PC-3 (cell line): ENCODE measurements around the gene FZR1. TPM values are rescaled to one million over a fixed set of nuclear protein-coding genes. Genes with fewer than 3 reads are reported as not detected.
A peak's percentile ranks its signal among the peaks of the same experiment; 100 is the strongest.
"Not testable (repeated sequence)": the region's sequence is repeated elsewhere in the genome, so short reads cannot be mapped to it uniquely, and the experiment has no call there.

ENCODE experiments used
- ATAC-seq: fragments of 200-7000 bp; cut with Tn5 transposase; 2 replicates; pipeline ENCODE4 v1.9.1; 2020; ENCODE audit warnings: mild to moderate bottlenecking, moderate library complexity
- BruUV-seq: library from RNA; stranded (reverse); fragments of 400-500 nt; replicated peaks from 2 replicates; lab custom pipeline; 2021; lab: Mats Ljungman, UMichigan
- CTCF ChIA-PET: fragments of 300-600 bp; sonication (Branson Sonifier 250); formaldehyde crosslinking; loops from one replicate; lab custom pipeline; 2022; ENCODE audit warnings: antibody characterized with exemption; lab: Charles Lee
- POLR2A ChIA-PET: fragments of 300-600 bp; sonication (Branson Sonifier 250); formaldehyde crosslinking; loops from one replicate; lab custom pipeline; 2022; ENCODE audit warnings: antibody characterized with exemption; ENCODE audit not compliant: unreplicated experiment; lab: Charles Lee
- DNase-seq: peaks from one replicate; pipeline ENCODE4 v3.0.0-alpha.2; 2015
- H2AFZ ChIP-seq: fragments of 300-600 bp; sonication (generic); 2 replicates; pipeline ENCODE4 v1.6.0; 2016; ENCODE audit warnings: antibody characterized with exemption, low read length
- H3F3A ChIP-seq: fragments of 300-600 bp; sonication (generic); one replicate; pipeline ENCODE4 v1.6.0; 2017; ENCODE audit warnings: antibody characterized with exemption, low read length, control low read depth, mild to moderate bottlenecking; ENCODE audit not compliant: unreplicated experiment
- H3K27ac ChIP-seq: fragments of 300-600 bp; sonication (generic); 2 replicates; pipeline ENCODE4 v1.5.1; 2016; ENCODE audit warnings: mild to moderate bottlenecking, low read length
- H3K27me3 ChIP-seq: fragments of 300-600 bp; sonication (generic); 2 replicates; pipeline ENCODE4 v1.6.1; 2016; ENCODE audit warnings: low read length, mixed read lengths
- H3K36me3 ChIP-seq: fragments of 300-600 bp; sonication (generic); 2 replicates; pipeline ENCODE4 v1.6.1; 2016; ENCODE audit warnings: low read depth, mixed run types, low read length, mixed read lengths
- H3K4me1 ChIP-seq: fragments of 300-600 bp; sonication (generic); 2 replicates; pipeline ENCODE4 v1.5.1; 2016; ENCODE audit warnings: low read length; ENCODE audit not compliant: insufficient read depth
- H3K4me2 ChIP-seq: fragments of 300-600 bp; sonication (generic); 2 replicates; pipeline ENCODE4 v1.6.0; 2016; ENCODE audit warnings: low read length
- H3K4me3 ChIP-seq: fragments of 300-600 bp; sonication (generic); 2 replicates; pipeline ENCODE4 v1.5.1; 2016; ENCODE audit warnings: mild to moderate bottlenecking, low read length, mixed read lengths
- H3K79me2 ChIP-seq: fragments of 300-600 bp; sonication (generic); 2 replicates; pipeline ENCODE4 v1.6.1; 2017; ENCODE audit warnings: low read length, mixed read lengths
- H3K9ac ChIP-seq: fragments of 300-600 bp; sonication (generic); 2 replicates; pipeline ENCODE4 v1.6.0; 2016; ENCODE audit warnings: mild to moderate bottlenecking, low read length
- H3K9me2 ChIP-seq: fragments of 300-600 bp; sonication (generic); replicated peaks from 2 replicates; pipeline ENCODE4 v1.6.1; 2016; ENCODE audit warnings: mixed run types, low read length, mixed read lengths
- H3K9me3 ChIP-seq: fragments of 300-600 bp; sonication (generic); 2 replicates; pipeline ENCODE4 v1.6.1; 2016; ENCODE audit warnings: low read length, mixed read lengths
- H4K20me1 ChIP-seq: fragments of 300-600 bp; sonication (generic); 2 replicates; pipeline ENCODE4 v1.6.1; 2016; ENCODE audit warnings: low read length, mixed read lengths
- EZH2 ChIP-seq: fragments of 300-600 bp; sonication (generic); IDR thresholded peaks from one replicate; pipeline ENCODE4 v1.6.1; 2017; ENCODE audit warnings: antibody characterized with exemption, mild to moderate bottlenecking, low read length; ENCODE audit not compliant: unreplicated experiment
- EZH2phosphoT487 ChIP-seq: fragments of 300-600 bp; sonication (generic); IDR thresholded peaks from 2 replicates; pipeline ENCODE4 v1.6.1; 2018; ENCODE audit warnings: mild to moderate bottlenecking, antibody characterized with exemption, low read length, borderline replicate concordance
- intact Hi-C: fragments of 100-400 bp; cut with micrococcal nuclease; formaldehyde crosslinking; loops from 2 replicates; pipeline ENCODE4 v1.9.0; 2023
- total RNA-seq: library from RNA; depleted of rRNA; stranded (reverse); fragments of >200 nt; gene quantifications from 2 replicates; pipeline ENCODE4 v1.2.3, GENCODE V29; 2014
- TF ChIP-seq, protein P1 (sequence below): fragments of 300-600 bp; sonication (generic); conservative IDR thresholded peaks from 2 replicates; pipeline ENCODE4 v1.5.1; 2017; ENCODE audit warnings: antibody characterized with exemption, low read depth, mild to moderate bottlenecking, low read length

Gene FZR1
- total RNA-seq, 1 experiment from 2014 or later = 53.6 TPM

DNA sequence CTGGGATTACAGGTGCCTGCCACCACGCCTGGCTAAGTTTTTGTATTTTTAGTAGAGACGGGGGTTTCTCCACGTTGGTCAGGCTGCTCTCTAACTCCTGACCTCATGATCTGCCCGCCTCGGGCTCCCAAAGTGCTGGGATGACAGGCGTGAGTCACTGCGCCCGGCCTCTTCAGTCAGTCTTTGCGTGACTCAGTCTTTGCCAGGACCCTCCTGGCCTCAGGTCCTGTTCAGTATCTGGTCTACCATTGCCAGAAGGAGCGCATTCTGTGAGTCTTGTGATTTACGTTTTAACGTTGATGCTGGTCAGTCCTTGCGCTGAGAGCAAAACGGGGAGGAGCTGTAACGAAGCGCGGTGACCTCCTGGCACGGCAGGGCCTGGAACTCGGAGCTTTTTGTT lies 59.0 kb downstream of the FZR1 start:
- Histone ChIP-seq H3K79me2 (no peaks in the 10 kb centered on the region), H3K27ac (peak overlapping the region; percentile 58), H3K4me2 (no peak overlapping the region), H3K36me3 (no peaks in the 10 kb centered on the region), H4K20me1 (no peaks in the 10 kb centered on the region), H3K9me2 (no peaks in the 10 kb centered on the region), H3K4me1 (peaks cover 12% of the 10 kb centered on the region), H3K9me3 (no peaks in the 10 kb centered on the region), H3K9ac (no peak overlapping the region), H3K27me3 (no peaks in the 10 kb centered on the region), H2AFZ (no peak overlapping the region), H3K4me3 (no peak overlapping the region), H3F3A (no peaks in the 10 kb centered on the region)
- peak; percentile 68 for DNase-seq
- CTCF ChIA-PET = no interaction called here
- no peak for TF ChIP-seq EZH2phosphoT487
- intact Hi-C loops = no loop called here
- peak; percentile 87 for ATAC-seq
- no TSS peak for BruUV-seq
- POLR2A ChIA-PET = no interaction called here

DNA sequence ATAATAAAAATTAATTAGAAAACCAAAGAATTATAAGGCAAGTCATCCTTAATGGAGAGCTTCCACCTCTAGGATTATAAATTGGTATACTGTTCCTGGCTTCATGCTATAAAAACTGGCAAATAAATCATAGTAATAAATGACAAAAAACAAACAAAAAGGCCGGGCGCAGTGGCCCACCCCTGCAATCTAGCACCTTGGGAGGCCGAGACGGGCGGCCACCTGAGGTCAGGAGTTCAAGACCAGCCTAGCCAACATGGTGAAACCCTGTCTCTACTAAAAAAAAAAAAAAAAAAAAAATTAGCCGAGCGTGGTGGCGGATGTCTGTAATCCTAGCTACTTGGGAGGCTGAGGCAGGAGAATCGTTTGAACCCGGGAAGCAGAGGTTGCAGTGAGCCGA lies 63.9 kb downstream of the FZR1 start:
- H3K27me3 ChIP-seq, H3K4me3 ChIP-seq, DNase-seq, H3F3A ChIP-seq, H3K4me1 ChIP-seq, H2AFZ ChIP-seq, H3K36me3 ChIP-seq, H3K9me2 ChIP-seq, H3K27ac ChIP-seq, H4K20me1 ChIP-seq, CTCF ChIA-PET, H3K9me3 ChIP-seq, BruUV-seq, H3K9ac ChIP-seq, POLR2A ChIA-PET, ATAC-seq, H3K4me2 ChIP-seq, intact Hi-C loops: not testable (repeated sequence)
- peaks cover 10% of the 10 kb centered on the region for H3K79me2 ChIP-seq

GRCh38 chr19:3570606-3571011 lies 64.5 kb downstream of the FZR1 start:
- ChIA-PET POLR2A (no interaction called here), CTCF (no interaction called here)
- TF ChIP-seq, protein P1, sequence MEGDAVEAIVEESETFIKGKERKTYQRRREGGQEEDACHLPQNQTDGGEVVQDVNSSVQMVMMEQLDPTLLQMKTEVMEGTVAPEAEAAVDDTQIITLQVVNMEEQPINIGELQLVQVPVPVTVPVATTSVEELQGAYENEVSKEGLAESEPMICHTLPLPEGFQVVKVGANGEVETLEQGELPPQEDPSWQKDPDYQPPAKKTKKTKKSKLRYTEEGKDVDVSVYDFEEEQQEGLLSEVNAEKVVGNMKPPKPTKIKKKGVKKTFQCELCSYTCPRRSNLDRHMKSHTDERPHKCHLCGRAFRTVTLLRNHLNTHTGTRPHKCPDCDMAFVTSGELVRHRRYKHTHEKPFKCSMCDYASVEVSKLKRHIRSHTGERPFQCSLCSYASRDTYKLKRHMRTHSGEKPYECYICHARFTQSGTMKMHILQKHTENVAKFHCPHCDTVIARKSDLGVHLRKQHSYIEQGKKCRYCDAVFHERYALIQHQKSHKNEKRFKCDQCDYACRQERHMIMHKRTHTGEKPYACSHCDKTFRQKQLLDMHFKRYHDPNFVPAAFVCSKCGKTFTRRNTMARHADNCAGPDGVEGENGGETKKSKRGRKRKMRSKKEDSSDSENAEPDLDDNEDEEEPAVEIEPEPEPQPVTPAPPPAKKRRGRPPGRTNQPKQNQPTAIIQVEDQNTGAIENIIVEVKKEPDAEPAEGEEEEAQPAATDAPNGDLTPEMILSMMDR = no peak
- TF ChIP-seq EZH2 = no peak
- no peak for TF ChIP-seq EZH2phosphoT487

More at GRCh38 chr19:3570606-3571011, 64.5 kb downstream of the FZR1 start:
- no TSS peak for BruUV-seq
- peaks cover 4% of the 10 kb centered on the region; the same call in 1 of the 2 replicates for H3K4me1 ChIP-seq
- H2AFZ ChIP-seq = no peak overlapping the region
- H3K9me3 ChIP-seq = no peaks in the 10 kb centered on the region
- DNase-seq (no peak), ATAC-seq (no peak)
- H3K4me2 ChIP-seq = no peak overlapping the region
- no peak overlapping the region for H3K4me3 ChIP-seq
- intact Hi-C loops = no loop called here
- H3K27ac ChIP-seq = no peak overlapping the region
- H3K9me2 ChIP-seq = no peaks in the 10 kb centered on the region
- H3K79me2 ChIP-seq = peaks cover 12% of the 10 kb centered on the region
- H3F3A ChIP-seq = no peaks in the 10 kb centered on the region
- no peak overlapping the region for H3K9ac ChIP-seq
- H4K20me1 ChIP-seq = no peaks in the 10 kb centered on the region
- peaks cover 3% of the 10 kb centered on the region; the same call in 1 of the 2 replicates for H3K36me3 ChIP-seq
- H3K27me3 ChIP-seq = no peaks in the 10 kb centered on the region
